GM18526 (cell line): Measurements from ENCODE around the gene S100A1.

Experiments used
- POLR2A ChIP-seq: IDR thresholded peaks from 3 replicates; pipeline ENCODE4 v1.6.1; 2011; ENCODE audit not compliant: insufficient read length; ENCODE audit errors: extremely low read depth

S100A1 gene

GRCh38 chr1:153608089-153608682, 20.0 kb upstream of the S100A1 start:
- no peak for TF ChIP-seq POLR2A

- TF ChIP-seq POLR2A, result no peak
Observed at GRCh38 chr1:153608742-153609584, 19.3 kb upstream of the S100A1 start.

- TF ChIP-seq POLR2A, result no peak
Observed at GRCh38 chr1:153609585-153609907, 18.7 kb upstream of the S100A1 start.

DNA sequence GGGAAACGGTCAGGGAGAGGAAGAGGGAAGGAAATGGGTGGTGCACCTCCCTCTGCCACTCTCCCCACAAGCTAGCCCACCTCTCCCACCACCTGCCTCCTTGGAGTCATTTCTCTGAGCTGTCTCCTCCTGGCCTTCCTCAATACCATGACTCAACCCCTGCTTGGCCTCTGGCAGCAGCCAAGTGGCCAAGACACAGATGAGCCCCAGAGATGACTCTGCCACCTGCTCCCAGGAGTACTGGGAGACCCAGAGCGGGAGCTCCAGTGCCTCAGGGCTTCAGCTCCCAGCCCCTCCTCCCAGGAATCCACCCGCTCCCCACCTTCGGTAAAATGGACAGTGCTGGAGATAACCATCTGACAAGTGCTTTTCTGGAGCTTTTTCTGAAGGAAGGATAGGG, 17.9 kb upstream of the S100A1 start:
- TF ChIP-seq POLR2A, result no peak

DNA sequence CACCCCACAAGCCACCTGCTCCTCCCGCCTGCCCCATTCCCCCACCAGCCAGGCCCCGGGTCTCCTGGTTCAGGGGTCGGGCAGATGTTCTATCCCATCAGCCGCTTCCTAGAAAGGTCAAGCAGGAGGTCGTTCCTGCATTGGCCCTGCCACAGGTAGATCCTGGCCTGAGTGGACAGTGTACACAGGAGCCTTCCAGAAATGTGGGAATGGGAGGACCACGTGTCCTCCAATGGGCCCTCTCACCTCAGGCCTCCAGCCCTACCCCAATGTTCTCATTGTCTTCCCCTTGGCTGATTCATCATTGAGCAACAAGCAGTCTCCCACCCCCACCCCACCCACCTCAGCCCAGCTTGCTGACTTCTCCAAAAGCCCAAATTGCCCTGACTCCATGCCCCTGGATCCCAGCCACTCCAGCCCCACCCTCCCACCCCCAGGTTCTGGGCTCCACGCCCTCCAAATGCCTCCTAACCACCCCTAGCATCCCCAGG, 17.4 kb upstream of the S100A1 start:
- no peak for TF ChIP-seq POLR2A

DNA sequence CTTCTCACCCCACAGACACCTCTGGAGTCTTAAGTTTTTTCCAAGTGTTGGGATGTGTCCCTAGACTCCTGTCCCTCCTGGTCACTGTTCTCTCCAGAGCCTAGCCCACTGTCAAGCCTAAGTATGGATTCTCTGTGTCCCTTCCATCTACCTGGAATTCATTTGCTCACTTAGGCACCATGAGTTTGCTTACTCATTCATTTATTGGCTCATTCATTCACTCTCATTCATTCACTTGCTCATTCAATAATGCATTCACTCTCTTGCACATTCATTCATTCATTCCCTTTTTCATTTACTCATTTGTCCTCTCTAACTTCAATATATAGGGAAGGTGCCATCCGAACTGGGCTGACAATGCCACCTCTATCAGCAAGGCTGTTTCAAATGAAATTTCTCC, 16.9 kb upstream of the S100A1 start:
- no peak for TF ChIP-seq POLR2A

DNA sequence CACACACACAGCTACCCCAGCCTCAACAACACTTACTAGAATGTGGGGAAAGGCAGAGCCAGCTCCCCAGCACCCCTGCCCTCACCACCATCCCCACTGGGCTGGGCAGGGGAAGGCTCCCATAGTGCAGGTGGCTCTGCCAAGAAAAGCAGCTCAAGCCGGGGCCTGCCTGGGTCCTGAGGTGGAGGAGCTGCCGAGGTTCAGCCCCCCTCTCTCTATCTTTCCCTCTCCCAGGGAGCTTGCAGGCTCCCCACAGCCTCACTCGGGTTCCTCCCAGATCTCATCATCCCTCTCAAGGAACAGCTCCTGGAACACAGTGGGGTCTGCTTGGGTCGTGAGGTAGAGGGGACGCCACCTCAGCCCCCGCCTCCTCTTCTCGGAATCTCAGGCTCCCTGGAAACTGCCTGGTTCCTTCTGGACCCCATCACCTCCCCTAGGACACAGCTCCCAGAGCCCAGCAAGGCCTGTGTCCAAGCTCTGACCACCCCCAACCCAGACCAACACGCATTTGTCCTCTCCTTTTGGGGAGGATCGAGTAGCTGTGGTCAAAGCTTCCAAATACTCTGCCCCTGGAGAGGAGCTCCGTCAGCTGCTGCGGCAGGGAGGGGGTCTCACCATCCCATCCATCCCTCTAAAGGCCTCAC, 16.0 kb upstream of the S100A1 start:
- no peak for TF ChIP-seq POLR2A

GRCh38 chr1:153612755-153613331, 15.4 kb upstream of the S100A1 start, which contains the start of gene S100A16:
TSS of gene S100A16 (minus strand) at chr1:153613137. CDS start at chr1:153608151, 4,986 bp downstream.
- TF ChIP-seq POLR2A, result no peak

- no peak for TF ChIP-seq POLR2A
Observed at GRCh38 chr1:153613406-153613805, 14.8 kb upstream of the S100A1 start.

DNA sequence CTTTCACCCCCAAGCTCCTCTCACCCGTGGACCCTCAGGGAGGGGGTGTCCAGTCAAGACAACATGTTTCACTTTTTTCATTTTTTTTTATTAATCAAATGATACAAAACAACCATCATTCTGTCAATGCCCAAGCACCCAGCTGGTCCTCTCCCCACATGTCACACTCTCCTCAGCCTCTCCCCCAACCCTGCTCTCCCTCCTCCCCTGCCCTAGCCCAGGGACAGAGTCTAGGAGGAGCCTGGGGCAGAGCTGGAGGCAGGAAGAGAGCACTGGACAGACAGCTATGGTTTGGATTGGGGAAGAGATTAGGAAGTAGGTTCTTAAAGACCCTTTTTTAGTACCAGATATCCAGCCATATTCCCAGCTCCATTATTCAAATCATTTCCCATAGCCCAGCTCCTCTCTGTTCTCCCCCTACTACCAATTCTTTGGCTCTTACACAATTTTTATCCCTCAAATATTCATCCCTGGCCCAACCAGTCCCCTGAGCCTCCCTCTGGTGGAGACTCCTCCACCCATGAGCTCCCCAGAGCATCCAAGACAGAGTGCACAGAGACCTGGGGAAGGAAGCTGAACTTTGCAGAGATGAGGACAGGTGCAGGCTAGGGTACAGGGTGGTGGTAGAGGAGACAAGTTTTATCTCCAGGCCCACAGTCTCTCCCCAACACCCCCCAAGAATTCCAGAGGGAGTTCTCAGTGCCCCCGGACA, 13.9 kb upstream of the S100A1 start:
- no peak for TF ChIP-seq POLR2A

GRCh38 chr1:153614906-153615305, 13.3 kb upstream of the S100A1 start:
- no peak for TF ChIP-seq POLR2A

- no peak for TF ChIP-seq POLR2A
Observed at GRCh38 chr1:153615406-153615805, 12.8 kb upstream of the S100A1 start.

DNA sequence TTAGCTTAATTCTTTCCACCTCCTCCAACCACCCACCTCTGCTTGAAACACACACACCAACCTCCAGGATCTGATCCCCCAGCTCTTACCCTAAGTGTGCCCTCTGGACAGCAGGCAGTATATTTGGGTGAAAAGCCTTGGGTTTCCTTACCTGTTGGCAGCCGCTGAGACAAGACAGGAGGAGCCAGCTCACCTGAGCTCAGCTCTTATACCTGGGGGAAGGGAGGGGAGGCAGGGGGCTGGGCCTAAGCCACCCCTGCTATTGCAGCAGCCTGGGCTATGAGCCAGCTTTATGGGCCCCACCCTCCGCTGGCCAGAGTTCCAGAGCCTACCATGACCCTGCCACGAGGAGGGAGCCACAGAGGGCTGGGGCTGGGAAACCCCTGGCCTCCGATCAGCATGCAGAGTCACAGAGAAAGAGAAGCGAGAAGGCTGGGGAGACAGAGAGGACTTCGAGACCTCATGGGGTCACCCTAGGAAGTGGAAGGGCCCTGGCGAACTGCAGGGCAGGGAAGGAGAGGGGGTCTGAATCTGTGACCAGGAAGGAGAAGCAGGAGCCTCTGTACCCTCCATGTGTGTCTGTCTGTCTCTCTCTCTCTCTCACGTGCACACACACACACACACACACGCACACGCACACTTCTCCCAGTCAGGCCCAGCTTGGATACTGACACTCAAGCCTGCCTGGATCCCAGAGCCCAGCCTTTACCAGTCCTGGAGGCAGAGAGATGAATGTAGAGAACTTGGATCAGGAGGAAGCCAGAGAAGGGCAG, 11.9 kb upstream of the S100A1 start, which contains the start of gene S100A14:
TSS of gene S100A14 (minus strand) at position 182 of the 773 bp plus-strand sequence. CDS start 467 bp downstream, outside the sequence.
- TF ChIP-seq POLR2A, result no peak

GRCh38 chr1:153616917-153617311, 11.3 kb upstream of the S100A1 start:
- no peak for TF ChIP-seq POLR2A
